HG02798 (cell line): ENCODE data around the gene RIN3.

Experiments
- ATAC-seq: cut with Tn5 transposase; IDR thresholded peaks from one replicate; pipeline ENCODE4 v1.9.1; 2021; ENCODE audit warnings: mild to moderate bottlenecking; ENCODE audit not compliant: unreplicated experiment, poor library complexity

RIN3 gene

DNA sequence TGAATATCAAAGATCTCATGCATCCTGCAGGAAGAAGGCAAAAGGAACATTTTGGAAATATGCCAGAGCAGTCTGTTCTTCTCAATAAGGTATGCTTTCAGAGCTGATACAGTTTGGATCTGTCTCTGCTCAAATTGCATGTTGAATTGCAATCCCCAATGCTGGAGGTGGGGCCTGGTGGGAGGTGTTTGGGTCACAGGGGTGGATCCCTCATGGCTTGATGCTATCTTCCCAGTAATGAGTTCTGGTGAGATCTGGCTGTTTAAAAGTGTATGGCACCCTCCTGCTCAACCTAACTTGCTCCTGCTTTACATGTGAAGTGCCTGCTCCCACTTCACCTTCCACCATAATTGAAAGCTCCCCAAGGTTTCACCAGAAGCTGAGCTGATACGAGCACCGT lies 76.6 kb downstream of the RIN3 start:
- no peak for ATAC-seq

DNA sequence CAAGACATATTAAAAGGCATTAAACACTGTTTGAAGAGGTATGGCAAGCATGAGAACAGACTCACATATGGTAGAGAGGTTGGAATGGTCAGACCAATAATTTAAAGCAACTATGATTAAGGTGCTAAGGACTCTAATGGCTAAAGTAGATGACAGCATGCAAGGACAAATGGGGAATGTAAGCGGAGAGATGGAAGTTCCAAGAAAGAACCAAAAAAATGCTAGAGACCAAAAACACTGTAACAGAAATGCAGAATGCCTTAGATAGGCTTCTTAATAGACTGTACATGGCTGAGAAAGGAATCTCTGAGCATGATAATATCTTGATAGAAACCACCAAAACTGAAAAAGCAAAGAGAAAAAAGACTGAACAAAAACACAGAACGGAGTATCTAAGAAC lies 77.4 kb downstream of the RIN3 start:
- ATAC-seq, result no peak

DNA sequence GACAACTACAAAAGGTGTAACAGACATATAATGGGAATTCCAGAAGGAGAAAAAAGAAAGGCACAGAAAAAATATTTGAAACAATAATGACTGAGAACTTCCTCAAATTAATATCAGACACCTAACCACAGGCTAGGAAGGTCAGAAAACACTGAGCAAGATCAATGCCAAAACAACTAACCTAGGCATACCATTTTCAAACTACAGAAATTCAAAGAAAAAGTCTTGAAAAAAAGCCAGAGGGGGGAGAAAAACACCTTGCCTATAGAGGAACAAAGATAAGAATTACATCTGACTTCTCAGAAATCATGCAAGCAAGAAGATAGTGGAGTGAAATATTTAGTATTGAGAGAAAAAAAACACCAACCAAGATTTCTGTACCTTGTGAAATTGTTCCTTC lies 77.8 kb downstream of the RIN3 start:
- ATAC-seq, result no peak

DNA sequence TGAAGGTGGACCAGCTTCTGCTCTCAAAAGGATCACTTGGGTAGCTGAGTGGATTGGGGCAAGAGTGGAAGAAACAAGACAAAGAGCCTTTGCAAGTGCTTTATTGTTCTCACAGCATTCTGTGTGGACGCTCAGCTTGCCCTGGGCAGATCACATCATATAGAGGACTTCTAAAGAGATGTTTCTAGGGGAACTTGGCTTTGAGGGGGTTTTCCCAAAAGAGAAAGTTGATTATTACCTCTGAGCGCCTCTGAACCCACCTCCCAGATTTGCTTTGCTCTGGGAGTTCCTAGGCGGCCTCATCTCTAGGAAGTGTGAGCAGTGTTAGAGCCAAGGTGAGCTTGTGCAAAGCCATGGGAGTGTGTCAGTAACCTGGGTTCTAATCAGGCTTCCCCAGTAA lies 81.7 kb downstream of the RIN3 start:
- ATAC-seq, result no peak

DNA sequence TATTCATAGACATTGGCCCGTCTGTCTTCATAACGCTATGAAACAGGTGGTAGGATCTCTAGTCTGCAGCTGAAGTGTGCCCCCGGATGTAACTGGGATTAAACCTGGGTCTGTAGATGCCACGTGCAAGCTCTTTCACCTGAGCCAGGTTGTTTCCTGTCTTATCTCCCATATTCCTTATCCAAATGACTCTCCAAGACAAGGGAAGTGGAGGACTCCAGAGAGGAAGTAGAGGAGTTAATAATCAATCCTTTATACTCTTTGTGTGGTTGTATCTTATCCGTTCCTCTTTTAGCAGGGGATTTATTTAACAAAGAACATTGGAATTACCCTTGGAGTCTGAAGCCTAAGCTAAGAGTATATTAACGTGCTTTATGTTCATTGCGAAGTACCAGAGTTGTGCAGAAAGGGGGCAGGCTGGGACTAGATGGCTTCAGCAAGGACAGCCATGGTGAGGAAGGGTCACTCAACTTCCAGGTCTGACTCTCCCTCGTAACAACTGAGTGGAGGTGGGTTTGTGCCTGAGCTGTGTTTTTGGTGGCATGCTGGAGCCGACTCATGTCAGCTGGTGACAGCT lies 82.8 kb downstream of the RIN3 start:
- no peak for ATAC-seq

DNA sequence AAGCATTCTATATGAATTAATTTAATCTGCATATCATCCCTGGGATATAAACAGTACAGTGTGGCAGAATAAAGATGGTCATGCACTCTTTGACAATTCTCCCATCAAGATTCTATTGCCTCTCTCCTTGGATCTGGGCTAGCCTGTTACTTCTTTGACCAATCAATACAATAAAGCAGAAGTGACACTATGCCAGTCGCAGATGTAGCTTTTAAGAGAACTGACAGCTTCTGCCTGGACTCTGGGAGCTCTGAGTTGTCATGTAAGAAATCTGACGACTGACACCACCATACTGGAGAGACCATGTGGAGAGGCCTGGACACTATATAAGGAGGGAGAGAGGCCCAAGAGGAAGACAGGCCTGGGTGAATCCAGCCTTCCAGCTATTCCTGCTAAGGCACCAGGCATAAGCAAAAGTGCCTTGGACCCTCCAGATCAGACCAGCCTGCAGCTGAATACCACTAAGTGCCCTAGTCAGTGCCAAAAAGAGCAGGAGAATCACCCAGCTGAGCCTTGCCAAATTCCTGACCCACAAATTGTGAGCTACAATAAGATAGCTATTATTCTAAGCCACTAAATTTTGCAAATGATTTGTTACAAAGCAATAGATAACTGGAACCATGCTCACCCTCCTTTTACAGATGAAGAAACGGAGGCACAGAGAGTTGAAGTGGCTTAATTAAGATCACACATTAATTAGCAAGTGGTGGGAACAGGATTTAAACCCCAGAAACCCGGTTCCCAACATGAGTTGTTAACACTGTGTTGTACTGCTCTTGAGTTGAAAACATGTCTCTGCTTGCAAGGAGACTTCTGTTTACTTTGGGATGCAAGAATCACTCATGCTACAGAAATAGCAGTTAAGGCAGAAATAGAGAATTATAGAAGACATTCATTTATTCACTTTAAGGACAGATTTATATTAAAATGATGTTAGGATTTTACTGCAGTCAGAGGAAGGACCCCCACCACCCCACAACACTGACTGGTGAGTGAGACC lies 84.6 kb downstream of the RIN3 start:
- no peak for ATAC-seq

DNA sequence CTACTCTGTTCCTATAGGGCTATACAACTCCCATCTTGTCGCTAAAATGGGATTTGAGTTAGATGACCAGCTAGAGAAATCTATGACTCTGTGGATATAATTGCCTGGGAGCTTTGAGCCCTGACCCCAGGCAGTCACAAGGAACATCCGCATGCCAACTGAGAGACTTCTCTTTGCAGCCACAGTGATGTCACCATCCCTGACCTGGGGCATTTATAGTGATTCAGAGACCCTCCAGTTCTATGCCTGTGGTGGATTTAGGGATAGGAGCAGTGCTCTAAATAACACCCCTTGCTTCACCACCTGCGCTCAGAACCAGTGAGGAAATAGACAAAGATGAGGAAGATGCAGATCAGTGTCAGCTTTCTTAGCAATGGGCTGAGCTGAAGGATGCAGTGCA lies 86.2 kb downstream of the RIN3 start:
- no peak for ATAC-seq

DNA sequence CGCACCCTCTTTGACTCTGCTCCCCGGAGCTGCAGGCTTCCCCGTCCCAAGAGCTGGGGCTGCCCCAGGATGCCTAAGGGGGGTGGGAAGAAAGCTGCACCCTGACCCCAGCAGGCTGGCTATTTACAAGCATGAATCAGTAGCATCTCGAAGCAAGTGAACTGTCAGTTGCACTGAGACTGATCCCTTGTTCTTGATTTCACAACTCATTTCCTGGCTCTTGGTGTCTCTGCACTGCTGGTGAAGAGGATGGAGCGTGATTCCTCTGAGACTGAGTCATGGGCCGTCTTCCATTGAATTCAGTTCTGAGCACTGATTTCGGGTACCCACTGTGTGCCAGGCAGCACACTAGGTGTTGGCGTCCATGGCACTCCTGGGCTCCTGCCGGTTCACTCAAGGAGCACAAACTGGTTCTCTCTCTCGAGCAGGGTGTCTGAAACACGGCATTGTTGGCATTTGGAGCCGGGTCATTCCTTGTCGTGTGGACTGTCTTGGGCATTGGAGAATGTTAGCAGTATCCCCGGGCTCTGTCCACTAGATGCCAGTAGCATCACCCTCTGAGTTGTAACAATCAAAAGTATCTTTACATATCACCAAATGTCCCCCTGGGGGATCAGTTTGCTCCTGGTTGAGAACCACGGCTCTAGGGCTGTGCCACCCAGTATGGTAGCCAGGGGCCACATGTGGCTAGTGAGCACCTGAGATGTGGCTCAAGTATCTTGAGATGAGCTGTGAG lies 86.9 kb downstream of the RIN3 start:
- no peak for ATAC-seq

DNA sequence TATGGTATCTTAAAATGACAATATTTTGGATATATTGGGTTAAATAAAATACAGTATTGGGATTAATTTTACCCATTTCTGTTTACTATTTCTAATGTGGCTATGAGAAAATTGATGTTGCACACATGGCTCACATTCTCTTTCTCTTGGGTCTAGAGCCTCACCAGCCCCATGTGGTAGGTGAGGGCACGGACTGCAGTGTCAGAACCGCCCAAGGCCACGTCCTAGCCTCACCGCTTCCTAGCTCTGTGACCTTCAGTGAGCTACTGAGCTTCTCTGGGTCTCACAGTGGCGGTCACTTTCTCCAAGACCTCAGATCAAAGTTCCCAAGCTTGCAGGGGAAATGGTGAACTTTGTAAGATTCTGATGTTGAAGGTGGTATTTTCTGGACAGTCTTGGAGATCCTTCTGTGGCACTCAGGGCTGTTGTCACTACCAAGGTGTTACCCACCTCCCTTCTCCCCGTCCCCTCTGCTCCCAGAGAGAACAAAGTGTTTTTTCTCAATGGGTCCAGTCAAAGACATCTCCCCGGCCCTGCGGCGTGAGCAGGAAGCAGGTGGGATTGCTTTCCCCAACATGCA lies 87.6 kb downstream of the RIN3 start:
- ATAC-seq, result no peak

DNA sequence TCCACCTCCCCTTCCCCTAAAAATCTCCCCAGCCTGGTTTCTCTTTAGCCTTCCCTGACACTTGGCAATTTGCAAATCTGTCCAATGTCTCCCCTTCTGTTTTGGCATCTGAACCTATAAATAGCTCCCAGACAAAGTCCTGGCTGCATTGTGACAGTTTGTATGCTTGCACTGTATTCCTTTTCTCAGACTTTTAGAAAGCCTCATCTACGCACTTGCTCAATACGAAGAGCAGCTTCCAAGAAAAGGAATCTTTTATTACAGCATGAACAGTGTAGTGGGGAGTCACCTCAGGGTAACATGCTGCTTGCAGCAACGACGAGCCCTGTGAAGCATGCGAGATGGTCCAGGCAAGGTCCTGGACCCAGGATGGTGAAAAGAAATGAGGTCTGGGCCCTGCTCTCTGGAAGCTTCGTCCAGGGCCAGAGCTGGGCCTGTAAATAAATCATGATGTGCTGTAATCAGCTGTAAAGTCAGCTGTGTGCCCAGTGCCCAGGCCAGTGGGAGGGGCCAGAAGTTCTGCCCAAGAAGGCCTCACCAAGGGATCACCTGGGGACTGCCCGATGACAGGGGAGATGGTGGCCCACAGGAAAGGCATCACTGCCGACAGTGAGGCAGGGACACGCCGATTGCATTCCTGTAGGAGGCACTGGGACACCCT lies 88.3 kb downstream of the RIN3 start:
- no peak for ATAC-seq

DNA sequence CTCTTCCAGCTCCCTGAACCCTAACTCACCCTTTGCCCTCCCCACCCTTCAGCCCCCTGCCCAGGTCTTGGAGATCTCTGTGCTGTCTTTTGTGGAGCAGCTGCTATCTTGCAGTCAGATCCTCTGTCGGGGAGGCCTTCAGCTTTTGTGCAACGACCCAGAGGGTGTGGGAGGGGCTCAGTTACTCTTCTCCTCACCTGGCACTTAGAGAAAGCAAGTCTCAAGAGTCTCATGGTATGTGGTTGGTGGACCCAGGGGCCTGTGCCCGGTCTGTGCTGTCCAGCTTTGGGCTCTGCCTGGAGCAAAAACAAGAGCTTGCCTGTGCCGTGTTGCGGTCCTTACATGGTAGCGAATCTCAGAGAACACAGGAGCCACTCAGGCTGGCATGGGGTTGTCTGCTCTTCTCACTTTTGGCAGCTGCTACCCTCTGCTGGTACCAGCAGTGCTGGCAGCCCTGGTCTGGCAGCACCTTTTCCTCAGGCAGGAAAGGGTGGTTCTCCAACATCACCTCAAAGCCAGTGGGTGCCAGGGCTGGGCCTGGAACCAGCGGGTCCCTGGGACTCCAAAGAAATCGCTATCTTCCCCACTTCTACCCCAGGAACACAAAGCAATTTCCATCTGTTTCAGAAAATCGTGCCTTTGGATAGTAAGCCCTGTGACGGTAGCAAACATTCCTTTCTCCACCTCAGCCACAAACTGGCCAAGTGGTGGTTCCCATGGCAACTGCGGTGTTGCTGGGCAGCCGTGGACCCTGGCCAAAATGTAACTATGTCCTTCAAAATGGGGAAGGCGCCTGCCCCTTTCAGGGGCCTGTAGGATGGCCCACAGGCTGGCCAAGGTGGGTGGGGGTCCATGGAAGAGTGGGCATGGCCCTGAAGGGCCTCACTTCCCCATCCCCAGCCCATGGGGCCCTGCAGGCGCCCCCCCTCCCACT lies 90.0 kb downstream of the RIN3 start:
- no peak for ATAC-seq

DNA sequence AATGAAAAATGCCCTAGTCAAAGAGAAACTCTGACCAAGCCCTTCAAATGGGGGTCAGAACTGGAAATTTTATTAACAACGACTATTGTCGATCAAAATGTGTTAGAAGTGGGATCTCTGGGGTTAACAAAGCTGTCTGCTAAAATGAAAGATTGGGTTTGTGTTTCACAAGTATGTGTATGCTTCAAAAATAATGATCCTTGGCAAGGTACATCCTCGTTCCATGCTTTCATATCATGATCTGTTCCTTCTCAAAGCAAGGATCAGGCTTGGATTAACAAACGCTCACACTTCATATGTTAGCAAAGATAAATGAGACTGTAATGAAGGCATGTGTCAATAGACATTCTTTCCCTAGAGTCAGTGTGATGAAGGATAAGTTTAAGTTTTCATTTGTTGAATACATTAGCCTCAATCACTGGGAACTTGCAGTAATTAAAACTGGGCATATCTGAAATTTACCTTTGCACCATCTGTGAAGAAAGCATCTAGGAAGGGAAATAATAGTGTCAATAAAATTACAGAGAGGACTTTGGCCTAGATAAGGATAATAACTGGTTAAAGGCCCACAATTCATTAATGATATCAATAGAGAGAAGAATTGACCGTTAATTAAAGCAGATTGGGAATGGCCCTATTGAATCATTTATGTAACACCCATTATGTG lies 91.8 kb downstream of the RIN3 start:
- no peak for ATAC-seq

DNA sequence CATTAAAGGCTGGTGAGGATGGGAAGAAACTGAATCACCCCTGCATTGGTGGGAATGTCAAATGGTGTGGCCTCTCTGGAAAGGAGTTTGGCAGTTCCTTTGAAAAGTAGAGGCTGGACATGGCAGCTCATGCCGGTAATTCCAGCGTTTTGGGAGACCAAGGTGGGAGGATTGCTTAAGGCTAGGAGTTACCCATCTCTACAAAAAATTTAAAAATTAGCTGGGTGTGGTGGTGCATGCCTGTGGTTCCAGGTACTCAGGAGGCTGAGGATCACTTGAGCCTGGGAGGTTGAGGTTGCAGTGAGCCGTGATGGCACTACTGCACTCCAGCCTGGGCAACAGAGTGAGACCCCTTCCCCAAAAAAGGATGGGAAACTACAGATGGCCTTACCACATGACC lies 93.7 kb downstream of the RIN3 start:
- no peak for ATAC-seq

DNA sequence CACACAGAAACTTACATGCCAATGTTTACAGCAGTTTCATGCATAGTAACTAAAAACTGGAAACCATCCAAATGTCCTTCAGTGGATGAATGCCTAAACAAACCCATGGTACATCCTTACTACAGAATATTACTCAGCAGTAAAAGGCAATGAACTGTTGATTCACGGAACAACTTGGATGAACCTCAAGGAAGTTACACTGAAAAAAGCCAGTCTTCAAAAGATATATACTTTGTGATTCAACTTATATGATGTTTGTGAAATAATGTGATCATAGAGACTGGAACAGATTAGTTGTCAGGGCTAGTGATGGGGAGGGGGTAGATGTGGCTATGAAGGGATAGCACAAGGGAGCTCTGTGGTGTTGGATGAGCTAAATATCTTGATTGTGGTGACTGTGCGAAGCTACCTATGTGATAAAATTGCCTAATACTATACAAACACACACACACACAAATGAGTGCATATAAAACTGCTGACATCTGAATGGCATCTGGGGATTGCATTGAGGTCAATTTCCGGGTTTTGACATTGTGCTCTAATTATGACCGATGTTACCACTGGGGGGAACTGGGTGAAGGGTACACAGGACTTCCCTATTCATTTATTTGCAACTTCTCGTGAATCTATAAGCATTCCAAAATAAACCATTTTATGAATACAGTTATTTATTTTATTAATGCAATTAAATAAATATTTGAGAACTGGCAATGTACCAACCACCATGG lies 94.3 kb downstream of the RIN3 start:
- ATAC-seq, result no peak

DNA sequence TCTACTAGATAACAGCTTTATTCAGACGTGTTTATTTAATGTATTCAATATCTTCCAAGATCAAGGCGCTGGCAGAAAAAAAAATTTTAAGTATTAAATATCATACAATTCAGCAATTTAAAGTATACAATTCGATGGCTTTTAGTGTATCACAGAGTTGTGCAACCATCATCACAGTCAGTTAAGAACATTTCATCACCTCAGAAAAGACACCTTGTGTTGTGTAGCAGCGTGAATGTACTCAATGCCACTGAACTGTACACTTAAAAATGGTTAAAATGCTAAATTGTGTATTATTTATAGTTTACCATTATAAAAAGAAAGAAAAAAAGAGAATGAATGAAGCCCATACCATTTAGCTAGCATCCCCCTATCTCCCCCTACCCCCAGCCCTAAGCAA lies 96.4 kb downstream of the RIN3 start:
- ATAC-seq, result no peak

DNA sequence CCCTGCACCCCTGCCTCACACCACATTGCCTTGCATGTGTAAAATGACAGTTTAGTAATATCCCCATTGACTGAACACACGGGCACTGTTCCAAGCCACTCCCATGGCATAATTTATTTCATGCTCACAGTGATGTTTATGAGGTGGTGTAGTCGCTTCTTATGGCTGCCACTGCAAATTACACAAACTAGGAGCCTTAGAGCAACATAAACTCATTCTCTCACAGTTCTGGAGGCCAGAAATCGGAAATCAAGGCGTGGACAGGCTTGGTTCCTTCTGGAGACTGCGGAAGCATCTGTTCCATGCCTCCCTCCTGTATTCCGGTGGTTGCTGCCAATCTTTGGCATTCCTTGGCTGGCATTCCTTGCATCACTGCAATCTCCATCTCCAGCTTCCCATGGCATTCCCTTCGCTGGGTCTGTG lies 97.3 kb downstream of the RIN3 start:
- ATAC-seq, result no peak

DNA sequence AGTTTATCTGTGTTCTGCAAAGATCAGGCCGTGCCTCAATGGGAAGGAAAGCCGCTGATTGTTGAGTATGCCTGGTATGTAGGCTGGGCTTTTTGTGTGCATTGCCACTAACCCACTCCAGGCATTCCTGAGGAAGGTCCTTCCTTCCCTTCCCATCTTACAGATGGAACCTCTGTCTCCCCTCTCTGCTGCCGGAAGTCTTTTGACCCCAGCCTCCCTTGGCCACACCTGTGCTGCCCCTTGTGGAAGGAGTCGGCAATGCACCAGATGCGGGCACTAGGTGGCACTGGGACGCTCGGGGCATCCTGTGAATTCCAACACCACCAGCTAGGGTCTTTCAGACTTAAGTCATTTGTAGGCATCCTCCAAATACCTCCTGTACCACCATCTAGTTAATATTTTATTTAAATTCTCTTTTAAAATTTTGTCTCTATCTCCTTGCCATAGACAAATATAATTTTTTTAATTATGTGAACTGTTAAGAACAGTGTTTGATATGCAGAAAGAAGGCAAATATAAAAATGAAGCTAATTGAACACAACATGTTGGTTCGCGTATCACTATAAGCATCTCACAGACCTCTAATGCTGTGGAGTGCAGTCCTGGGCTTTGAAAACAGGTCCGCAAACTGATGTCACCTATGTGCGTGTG lies 99.6 kb downstream of the RIN3 start:
- no peak for ATAC-seq
